VCaP (cell line): ENCODE results near the gene PRCP.

Experiments
- H3K27ac ChIP-seq: fragments of 450-650 bp; 2 replicates; pipeline ENCODE4 v1.5.1; 2017
- CTCF ChIP-seq: fragments of 450-650 bp; conservative IDR thresholded peaks from 2 replicates; pipeline ENCODE4 v1.5.1; 2017; ENCODE audit warnings: mild to moderate bottlenecking, moderate library complexity

Gene PRCP

DNA sequence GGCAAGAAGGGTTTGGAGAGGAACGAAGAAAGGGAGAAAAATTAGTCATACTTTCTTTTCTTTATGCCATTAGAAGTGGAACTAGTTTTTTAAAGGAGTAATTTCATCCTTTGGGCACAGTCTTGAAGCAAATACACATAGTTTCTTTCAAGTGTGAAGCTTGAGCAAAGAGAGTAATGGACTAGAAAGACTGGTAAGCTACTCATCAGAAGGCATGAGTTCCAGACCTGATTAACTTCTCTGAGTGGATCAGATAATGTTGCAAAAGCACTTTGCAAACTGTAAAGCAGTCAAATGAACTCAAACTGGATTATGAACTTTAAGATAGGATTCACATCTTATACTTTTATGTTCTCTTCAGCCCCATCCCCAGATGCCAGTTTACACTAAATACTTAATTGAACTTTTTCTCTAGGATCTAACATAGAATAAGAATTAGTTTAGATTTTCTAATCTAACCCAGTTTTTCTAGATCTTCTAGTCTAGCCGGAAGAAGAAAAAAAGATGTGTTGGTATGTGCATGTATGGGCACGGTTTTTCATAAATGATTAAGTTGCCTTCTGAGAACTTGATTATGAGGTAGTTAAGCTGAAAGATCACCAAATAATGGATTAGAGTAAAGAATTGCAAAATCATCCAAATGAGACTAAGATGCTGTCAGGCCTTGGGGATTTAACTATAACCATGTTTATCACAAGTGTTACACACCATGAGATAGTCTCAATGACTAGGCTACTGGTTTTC lies 3.8 kb upstream of the PRCP start:
- no peak for TF ChIP-seq CTCF
- H3K27ac ChIP-seq = no peak overlapping the region

DNA sequence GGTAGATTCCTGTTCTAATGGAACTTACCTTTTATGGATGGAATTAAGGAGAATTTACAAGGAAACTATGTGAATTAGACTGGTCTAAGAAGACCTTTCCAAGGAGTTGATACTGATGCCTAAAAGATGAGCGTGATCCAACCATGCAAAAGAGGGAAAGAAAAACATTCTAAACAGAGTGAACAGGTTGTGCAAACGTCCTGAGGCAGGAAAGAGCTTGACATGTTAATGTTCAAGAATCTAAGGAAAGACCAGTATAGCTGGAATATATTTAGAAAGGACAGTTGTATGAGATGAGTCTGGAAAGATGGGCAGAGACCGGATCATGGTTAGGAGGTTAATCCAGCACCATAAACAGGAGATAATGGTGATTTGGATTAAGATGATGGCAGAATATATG lies 2.6 kb upstream of the PRCP start:
- no peak for TF ChIP-seq CTCF
- H3K27ac ChIP-seq = peak overlapping the region; percentile 83

DNA sequence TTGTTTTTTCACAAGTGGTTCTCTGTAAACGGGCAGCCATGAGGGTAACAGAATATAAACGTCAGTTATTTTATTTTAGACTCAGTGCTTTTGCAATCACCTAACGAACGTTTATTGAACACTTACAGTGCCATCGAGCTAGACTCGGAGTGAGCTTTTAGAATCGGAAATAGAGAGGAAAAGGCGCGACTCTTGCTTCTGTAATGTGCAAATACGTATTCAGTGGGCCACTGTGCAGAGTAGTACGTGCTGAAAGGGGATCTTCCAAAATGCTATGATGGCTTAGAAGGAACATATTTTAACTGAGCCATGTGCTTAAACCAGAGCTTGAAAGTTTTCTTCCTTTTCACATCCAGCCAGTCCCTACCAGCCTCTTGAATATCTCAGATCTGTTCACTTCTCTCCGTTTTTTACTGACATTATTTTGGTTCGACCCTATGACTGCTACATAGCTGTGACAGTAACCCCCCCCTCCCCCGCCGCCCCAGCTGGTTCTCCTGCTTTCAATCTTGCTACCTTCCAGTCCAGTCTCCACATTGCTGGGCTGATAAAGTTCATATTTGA lies 1.8 kb upstream of the PRCP start:
- peak overlapping the region; percentile 83 for H3K27ac ChIP-seq

DNA sequence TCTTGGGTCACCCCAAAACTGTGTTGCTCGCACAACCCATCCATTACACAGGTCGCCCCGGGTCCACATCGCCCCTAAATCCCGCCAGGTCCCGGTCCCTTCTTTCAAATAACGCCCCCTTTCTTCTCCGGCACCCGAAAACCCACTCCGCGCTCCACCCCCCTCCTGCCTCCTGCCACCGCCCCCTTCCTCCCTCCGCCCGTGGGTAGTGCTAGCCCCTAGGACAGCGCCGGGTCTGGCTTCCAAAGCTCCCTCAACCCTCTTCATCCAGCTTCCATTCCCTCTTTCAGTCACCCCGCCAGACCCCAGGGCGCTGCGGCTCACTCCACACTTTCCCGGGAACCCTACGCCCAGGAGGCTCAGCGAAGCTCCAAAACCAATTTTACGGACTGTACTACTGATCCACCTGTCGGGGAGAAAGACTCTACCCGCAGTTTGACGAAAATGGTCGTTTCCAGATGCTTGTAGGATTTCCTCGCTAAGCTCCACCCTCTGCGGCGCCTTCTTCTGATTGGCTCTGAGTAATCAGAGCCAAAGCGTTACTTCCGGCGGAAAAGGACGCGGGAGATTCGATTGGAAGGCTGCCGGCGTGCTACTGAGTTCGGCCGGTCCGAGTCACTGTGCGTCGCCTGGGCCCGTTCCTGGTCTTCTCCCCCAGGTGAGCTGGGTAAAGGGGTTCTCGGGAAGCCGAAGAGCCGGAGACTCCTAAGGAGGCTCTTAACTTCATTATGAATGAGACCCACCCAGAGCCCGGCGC lies 1.1 kb upstream of the PRCP start, which contains the start of gene DDIAS:
Gene DDIAS, plus strand, starts transcription at position 572 of the 757 bp plus-strand sequence. CDS start 13,003 bp downstream, outside the sequence.
- H3K27ac ChIP-seq = peak within 1 kb of the TSS; percentile 83
- TF ChIP-seq CTCF = no peak

More for the DNA sequence above, 1.8 kb upstream of the PRCP start:
- TF ChIP-seq CTCF = no peak

- peak overlapping the region; percentile 83 for H3K27ac ChIP-seq
- no peak for TF ChIP-seq CTCF
These were observed 313 bp downstream of the PRCP start for GRCh38 chr11:82899957-82900276.

- H3K27ac ChIP-seq = peak overlapping the region; percentile 83
- TF ChIP-seq CTCF = no peak
These were observed 927 bp downstream of the PRCP start for GRCh38 chr11:82899186-82899820.

DNA sequence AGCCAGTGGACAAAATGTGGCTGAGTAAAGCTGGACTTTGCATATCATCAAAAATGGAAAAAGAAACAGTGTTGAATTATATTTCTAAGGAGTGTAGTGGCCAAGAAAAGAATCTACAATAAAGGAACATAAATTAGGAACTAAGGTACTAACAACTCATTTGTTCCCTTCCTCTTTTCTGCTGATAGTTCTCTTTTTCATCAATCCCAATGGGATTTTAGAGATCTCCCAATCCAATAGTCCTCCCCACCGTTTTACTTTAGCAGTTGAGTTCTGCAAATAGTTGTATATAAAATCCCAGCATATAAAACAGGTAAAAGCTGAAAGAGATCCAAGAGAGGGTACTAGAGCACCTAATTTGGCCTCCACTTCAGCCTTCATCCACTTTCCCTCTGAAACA lies 2.0 kb downstream of the PRCP start:
- TF ChIP-seq CTCF = no peak
- no peak overlapping the region for H3K27ac ChIP-seq
